Sigmoid colon (tissue), 4 donors: ENCODE results near the gene SERPINA5.

Experiments used
- CTCF ChIP-seq, 4 experiments: fragments of 450-650 bp in 3 of 4; fragments of 200-600 bp in 1 of 4; IDR thresholded peaks; one replicate each; pipeline ENCODE4 v1.5.1; 2016 to 2019; ENCODE audit warnings: antibody characterized with exemption in 4 of 4, mild to moderate bottlenecking in 3 of 4, moderate library complexity in 2 of 4
- EP300 ChIP-seq, 4 donors: sonication (generic); formaldehyde crosslinking; IDR thresholded peaks; one replicate each; pipeline ENCODE4 v1.6.1; 2017; ENCODE audit warnings: antibody characterized with exemption in 4 of 4
- POLR2A ChIP-seq, 2 donors: fragments of 450-650 bp; IDR thresholded peaks; one replicate each; pipeline ENCODE4 v1.6.1; 2016; ENCODE audit warnings: antibody characterized with exemption in 2 of 2, mild to moderate bottlenecking in 2 of 2, moderate library complexity in 2 of 2
- POLR2AphosphoS5 ChIP-seq, 4 donors: sonication (generic); formaldehyde crosslinking; IDR thresholded peaks; one replicate each; pipeline ENCODE4 v1.6.1; 2017; ENCODE audit warnings: antibody characterized with exemption in 4 of 4

GRCh38 chr14:94622653-94623421, 41.6 kb downstream of the SERPINA5 start:
- TF ChIP-seq EP300 (IDR thresholded peaks at IDR 0.05) (no peak), CTCF (IDR thresholded peaks at IDR 0.05) (no peak), POLR2A (IDR thresholded peaks at IDR 0.05) (no peak), POLR2AphosphoS5 (IDR thresholded peaks at IDR 0.05) (no peak)
